GM18867 (cell line): ENCODE measurements around the gene FLT1.

Experiments used
- ATAC-seq: cut with Tn5 transposase; IDR thresholded peaks from one replicate; pipeline ENCODE4 v1.9.1; 2021; ENCODE audit warnings: mild to moderate bottlenecking, moderate library complexity; ENCODE audit not compliant: unreplicated experiment

FLT1 gene

DNA sequence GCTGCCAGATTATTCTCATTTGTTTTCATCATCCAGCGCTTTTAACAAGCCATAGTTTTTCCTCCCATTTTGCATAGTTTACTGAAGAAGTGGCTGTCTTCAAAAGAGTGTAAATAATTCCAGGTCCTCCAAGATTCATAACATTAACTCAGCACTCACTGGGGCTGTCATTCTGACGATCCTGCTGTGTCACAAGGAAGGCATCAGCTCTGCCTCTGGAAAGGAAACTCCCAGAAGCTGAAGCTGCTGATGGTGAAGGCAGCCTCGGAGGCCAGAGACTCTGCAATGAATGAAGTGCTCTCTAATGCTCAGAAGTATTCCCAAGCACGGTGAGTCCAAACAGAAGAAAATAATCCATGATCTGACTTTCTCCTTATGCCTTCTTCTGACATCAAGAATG lies 60.0 kb downstream of the FLT1 start:
- ATAC-seq, result no peak

DNA sequence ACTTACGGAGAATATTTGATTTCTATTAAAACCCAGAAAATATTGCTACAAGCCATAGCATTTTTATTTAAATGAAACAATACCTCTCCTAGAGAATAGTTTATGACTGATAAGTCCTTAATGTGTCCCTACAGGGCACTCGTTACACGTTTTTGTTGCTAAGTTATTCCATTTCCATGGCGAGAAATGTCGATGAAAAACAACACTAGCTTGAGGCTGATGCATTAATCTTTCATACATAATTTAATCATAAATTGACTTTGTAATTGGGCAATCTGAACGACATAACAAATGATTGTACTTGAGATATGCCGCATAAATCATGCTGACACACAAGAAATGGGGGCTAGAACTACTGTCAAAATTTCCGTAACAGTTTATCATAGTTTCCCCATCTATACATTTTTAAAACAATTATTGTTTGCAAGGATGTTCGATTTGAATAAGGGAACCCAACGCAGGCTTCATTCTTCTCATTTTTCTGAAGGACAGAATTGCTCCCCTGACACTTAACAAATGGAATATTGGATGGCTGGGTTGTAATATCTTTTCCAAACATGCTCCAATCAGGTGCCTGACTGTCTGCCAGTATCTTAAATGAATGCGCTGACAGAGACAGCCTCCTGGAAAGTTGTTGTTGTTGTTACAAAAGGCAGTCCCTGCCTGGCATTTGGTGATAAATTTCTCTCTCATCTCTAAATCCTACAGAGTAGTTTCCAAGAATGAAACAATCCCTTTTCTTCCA lies 61.9 kb downstream of the FLT1 start:
- no peak for ATAC-seq

DNA sequence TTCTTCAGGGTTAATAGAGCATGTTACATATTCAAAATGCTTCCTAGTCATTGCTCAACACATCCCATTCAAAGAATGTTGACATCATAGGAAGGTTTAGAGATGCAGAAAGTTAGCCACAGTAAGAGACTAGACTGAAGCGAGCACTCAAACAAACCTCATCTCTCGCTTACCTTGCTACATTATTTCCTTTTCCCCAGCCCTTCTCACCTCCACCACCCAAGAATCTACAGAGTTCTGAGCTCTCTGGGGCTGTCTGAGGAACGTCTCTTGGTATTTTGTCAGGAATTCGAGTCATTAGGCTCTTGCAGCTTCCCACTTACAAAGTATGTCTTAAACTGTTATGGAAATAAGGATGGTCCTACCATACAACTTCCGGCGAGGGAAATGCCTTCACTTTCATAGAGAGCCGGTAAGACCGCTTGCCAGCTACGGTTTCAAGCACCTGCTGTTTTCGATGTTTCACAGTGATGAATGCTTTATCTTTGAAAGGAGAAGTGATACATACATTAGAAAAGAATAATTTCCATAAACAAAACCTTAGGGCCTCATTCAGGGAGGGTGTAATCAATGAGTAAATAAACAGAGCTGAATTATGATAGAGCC lies 65.1 kb downstream of the FLT1 start:
- peak; percentile 94 for ATAC-seq

DNA sequence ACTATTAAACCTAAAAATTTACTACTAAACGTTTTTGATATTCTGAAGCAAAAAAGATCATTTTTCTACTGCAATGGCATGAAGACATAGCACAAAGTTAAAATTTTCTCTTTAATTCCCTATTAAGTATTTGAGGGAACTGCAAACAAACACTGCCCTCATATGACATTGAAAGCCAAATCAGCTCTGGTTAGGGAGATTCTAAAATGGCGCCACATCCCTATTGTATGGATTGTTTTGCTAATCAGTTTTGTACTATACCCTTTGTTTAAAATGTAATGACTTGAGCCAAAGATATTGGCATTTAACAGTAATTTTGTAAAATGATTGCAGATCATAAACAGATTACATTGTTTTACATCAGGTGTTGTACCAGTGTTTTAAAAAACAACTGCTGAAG lies 65.8 kb downstream of the FLT1 start:
- ATAC-seq, result no peak

DNA sequence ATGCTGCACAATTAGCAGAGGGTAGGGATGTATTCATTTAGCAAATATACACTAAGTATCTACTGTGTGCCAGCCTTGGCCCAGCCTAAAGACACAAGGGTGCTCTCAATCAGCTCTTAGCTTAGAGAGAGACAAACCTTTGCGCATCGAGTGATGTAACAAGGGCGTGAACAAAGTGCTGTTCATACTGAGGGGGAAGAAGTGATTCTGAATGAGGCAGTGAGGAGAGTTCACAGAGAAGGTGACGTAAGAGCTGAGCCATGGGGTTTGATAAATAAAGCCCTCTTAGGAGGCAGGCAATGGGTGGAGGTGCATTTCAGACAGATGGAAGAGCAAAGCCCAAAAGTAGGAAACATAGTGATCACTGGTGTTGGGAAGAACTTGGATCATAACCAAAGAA lies 68.5 kb downstream of the FLT1 start:
- ATAC-seq, result no peak

DNA sequence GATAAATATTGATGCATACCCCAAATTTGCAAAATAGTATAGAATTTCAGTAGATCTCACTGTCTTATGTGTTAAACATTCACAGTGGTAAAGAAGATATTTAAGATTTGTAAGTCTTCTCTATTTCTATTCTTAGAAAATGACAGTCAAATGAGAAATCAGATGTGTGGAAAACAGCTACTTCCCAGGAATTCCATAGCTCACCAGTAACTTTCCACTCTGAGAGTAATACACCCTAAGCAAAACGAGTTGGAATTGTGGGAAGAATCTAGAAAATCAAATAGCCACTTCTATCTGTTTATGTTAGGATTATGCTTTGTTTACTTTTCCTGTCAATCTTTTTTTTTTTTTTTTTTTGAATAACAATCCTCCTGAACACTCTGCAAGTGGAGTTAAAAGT lies 69.1 kb downstream of the FLT1 start:
- no peak for ATAC-seq

DNA sequence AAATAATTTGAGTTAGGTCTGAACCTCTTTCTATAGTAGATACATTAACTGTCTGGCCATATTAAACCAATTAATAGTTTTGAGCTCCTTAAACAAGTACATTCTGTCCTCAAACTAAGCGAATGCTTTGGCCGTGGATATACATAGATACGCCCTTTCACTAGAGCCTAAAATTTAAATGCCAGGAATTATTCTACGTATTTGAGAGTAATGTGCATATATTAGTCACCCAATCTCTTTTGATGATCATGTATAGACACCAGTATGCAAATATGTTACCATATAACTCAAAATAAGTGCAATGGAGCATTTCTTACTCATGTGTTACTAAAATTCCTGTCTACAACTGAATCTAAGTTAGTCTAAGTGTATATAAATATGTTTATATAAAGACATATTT lies 70.4 kb downstream of the FLT1 start:
- ATAC-seq, result no peak

DNA sequence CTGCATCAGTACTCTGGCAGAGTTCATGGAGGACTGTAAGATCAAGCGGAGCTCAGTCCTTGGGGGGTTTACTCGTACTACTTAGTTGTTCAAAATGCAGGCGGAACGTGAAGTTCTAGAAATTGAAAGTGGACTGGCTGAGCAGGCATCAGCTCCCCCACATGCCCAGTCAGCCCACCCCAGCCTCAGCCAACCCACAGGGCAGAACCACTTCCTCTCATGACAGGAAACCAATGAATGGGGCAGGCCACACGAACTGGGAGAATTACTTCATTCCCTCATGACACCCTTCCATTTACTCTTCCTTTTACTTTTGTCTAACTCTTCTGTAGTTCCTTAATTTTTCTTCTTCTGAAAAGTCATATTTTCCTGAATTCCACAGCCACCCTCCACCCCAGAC lies 71.9 kb downstream of the FLT1 start:
- ATAC-seq, result peak; percentile 81

DNA sequence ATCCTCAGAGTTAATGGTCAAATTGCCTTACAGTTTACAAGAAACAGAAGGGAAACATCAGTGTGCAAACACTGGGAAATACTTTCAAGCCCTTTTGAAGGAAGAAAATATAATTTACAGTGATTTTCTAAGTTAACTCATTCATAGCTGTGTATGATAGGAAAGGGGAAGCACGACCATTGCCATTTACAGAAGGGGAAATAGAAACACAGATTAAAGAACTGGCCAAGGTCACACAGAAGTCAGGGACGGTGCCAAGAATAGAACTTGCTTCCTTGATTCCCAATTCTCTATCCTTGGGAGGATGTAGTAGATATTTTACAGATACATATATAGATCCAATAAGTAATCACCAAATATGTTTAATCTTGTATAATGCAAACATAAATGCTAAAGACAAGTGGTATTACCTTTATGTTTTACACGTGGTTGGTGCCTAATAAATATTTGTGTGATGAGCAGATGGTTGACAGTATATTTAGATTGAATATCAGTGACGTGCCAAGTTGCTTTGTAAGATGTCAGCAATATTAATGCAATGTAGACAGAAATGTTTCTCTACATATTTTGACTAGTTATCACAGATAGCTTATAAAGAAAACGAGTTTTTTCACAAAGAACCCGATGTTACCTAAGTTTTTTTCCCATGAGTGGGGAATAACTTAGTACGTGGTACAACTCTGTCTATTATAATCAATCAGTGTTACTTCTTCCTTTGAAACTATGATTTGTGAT lies 73.1 kb downstream of the FLT1 start:
- no peak for ATAC-seq

DNA sequence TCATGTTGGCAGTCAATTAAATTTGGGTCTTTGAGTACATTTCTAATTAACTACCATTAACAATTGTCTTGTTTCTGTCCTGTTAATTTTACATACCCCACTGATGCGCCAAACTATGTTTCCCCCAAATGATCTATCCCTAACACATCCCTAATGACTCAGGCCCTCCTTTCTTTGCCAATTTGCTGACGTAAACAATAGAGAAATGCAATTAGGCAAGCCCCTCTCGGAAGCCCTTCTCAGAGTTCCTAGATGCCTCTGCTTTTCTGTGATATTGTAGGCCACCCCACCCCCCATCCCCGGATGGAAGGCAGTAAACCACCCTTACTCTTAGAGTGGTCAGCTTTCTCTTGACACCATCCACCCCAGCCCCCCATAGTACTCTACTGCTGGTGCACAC lies 74.2 kb downstream of the FLT1 start:
- ATAC-seq, result no peak

DNA sequence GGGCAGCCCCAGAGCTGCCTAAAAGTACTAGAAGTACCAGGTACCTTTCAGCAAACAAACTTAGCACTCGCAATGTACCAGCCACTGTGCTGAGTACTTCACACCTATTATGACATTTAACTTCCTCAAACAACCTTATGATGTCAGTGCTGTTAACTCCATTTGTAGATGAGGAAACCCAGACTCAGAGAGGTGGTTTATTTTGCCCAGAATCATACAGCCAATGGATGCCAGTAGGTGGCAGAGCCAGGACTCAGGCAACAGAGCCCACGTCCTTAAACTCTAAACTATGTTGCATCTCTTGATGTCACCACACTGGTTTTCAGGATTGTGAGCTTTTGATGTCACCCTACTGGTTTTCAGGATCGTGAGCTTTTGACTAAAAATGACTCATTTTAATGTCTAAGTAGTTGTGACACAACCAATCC lies 78.9 kb downstream of the FLT1 start:
- no peak for ATAC-seq

DNA sequence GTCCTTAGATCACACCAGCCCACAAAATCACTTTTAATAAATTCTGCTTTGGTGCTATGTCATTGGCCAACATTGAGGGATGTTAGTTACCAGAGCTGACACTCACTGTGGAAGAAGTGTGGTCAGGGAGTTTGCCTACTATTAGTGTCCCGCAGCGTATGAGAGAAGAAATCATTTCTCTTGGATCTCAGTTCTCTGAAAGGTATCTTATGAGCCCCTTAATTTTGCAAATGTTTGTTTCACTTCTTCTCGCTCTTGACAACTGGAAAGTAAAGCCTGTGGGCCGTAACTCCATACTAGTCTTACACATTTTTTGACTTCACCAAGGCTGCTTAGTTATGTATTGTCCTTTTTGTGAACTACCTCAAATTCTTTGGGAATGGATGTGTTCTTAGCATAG lies 80.9 kb downstream of the FLT1 start:
- no peak for ATAC-seq

DNA sequence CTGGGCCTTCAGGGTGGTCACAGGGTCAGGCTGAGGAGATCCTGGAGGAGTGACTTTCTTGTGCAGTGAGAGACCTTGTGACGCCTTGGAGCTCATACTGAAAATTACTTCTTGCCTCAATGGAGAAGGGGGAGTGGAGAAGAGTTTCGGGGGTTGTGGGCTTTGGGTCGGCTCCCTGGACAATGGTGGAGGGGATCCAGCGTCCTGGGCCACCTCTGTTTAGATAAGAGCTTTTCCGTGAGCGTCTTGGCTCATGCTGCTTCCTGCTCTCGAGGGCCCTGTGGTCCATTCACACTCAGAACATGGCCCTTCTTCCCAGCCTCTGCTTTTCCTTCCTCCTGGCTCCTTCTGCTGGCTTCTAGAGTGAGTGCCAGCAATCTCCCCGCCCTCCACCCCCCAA lies 81.9 kb downstream of the FLT1 start:
- no peak for ATAC-seq

DNA sequence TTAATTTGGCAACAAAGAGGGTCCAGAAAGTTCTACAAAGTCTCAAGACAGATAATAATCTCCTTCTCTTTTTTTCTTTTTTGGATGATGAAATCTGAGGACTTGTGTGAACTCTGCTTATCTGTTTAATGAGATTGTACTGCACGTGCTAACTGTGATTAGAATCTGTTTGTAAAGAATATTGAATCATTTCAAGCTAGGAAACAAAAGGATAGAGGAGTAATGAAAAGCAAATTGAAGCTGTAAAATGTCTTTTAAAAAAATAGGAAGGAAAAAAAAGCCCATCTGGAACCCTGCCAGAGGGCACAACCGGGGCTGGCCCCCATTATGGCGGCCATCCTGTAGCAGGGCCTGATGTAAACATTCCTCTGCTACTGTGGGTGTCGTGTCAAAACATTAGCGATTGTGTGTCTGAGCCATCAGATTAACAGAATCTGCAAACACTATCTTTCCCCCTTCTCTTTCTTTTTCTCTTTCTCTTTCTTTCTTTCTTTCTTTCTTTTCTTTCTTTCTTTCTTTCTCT lies 83.0 kb downstream of the FLT1 start:
- no peak for ATAC-seq

DNA sequence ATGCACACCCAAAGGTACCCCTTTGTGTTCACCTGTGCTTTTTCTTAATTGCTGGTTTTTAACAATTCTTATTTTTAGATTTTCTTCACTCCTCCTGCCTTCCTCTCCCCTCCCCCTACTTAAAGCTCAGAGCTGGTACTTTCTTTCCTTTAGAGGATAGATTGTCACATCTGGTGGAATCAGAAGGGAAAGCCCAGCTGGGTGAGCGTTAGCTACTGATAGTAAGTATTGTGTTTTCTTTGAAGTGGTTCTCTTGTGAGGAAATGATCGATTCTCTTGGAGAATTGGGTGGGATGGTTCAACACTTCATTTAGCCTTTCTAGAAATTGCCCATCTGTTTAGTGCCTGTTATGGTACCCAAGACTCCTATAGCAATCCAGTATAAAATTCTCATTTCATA lies 84.8 kb downstream of the FLT1 start:
- ATAC-seq, result no peak

DNA sequence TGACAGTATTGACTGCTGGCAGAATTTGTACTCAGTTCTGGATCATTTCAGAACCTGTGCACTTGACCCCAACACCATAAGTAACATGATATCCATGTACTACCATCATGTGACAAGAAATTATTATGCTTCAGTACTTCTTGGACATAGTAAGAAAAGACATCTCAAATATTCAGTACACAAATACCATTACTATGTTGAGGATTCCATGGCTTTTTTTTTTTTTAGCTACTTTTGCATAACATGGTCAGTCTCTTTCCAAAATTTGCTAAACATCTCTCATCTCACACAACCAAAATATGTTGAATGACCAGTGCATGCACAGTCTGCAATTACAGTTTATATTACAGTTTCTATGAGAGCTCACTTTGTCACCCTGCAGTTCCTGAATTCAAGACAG lies 85.3 kb downstream of the FLT1 start:
- no peak for ATAC-seq

DNA sequence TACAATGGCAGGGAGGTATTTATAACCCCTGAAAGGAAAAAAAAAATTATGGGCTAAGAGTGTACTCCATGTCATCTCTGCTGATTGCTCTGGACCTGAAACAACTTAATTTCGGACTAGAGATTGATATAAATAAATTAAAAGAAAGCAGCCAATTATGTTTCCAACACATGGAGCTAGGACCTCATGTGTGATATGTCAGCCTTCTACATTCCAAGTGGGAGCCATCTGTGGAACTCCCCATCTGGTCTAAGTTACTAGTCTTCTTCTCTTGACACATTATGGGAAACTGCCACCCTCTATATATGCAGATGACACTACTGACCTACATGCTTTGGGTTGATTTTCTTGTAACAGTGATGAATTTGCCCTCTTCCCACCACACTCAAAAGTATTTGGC lies 86.1 kb downstream of the FLT1 start:
- ATAC-seq, result no peak

DNA sequence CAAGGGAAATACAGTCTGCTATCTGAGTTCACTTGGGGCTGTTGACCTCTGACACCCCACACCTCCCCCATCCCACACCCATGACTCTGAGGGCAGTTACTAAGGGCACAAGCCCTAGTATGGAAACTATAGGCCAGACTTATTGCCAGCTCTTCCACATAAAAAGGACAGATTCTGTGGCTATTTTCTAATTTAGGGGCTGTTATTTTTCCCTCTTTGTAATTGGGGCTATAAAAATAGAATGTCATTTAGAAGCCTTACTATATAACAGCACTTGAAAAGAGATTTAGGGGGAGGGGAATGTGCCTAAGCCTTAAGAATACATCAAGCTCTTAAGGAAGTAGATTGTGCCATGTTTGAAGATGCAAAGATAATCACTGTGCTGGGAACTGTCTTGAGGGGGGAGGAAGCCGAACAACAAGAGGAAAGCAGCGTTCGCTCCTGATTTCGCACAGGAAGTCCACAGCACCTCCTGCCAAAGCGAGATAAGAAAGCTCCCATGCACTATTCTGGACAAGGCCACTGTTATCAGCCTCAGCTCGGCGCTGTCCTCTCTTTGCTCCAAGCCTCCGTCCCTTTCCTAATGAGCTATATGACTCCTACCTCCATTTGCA lies 86.6 kb downstream of the FLT1 start:
- ATAC-seq, result no peak

DNA sequence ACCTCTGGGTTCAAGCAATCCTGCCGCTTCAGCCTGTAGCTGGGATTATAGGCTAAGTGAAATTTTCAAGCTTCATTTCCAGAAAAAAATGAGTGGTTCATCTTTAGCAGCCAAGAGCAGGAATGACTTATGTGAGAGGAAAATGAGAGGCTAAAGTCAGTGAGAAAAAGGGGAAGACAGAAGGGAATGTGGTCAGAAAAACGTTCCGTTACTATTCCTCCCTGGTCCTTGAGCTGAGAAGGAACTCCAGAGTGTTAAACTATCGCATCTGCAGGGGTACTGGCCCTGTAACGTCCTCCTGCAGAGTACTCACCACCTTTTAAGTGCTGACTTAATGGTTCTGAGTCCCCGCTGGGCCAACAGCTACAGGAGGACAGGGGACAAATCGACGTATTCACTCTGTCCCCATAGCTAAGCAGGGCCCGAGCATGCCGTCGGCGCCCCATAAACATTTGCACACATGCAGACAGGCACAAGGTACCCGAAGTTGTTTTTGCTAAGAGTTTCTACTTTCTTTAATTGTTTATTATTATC lies 88.1 kb downstream of the FLT1 start:
- no peak for ATAC-seq

DNA sequence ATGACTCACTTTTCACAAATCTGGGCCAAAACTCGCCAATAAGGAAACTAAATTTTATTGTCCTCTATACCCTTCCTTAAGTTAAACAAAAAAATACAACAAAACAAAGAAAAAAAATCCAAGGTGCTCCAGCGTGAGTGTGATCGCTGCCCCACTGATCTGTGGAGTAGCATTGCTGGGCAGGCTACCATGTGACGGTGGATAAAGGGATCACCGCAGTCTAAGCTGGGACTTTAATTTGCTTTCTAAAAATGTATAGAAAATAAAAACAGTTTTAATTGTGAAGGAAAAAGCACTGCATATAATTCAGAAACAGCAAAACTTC lies 92.9 kb downstream of the FLT1 start:
- no peak for ATAC-seq

DNA sequence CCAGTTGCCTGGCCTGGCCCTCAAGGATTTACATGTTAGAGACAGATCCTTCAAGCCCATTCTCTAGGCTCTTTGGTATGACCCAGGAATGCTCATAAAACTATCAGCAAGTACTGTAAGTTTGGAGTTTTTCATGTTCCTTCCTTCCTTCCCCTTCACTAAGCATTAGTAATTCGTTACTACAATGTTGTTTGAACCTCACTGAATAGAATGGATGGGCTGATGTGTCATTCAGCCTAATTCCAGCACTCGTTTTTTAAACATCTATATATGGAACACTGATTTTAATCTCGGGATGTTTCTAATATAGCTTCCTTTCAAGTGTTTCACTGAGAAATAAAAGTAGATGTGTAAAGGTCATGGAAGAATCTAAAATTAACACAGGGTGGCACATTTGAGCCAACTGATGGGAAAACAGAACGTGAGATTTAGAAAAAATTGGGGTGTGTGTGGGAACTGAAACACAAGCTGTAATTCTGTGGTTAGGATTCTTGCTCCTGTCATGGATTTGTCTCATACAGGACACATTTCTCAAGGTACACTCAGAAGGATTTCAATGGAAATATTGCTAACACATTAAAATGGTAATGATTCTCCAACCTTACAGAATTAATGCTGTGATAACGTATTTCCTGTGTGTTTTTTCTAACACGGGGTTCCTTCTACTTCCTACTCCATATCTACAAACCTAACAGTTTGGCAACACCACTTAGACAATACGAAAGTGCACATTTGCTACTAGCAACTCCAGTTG lies 93.4 kb downstream of the FLT1 start:
- no peak for ATAC-seq
